ENCODE measurements around the gene SERPINB1.
"Not testable (repeated sequence)": the region's sequence is repeated elsewhere in the genome, so short reads cannot be mapped to it uniquely, and the experiment has no call there.

SERPINB1 gene

GRCh38 chr6:2861060-2861821 lies 19.6 kb upstream of the SERPINB1 start:
- CTCF ChIA-PET = no interaction called here
- no peak for DNase-seq (ENCODE audit: extremely low spot score)
- POLR2A ChIA-PET = no interaction called here
- TF ChIP-seq L3MBTL2 (conservative IDR thresholded peaks at IDR 0.05) (no peak), ELF4 (IDR thresholded peaks at IDR 0.05) (no peak), SUZ12 (IDR thresholded peaks at IDR 0.05) (no peak), ARNT (IDR thresholded peaks at IDR 0.05) (no peak), TARDBP (IDR thresholded peaks at IDR 0.05) (no peak), HDGF (IDR thresholded peaks at IDR 0.05; ENCODE audit: borderline replicate concordance) (no peak), FOXA1 (IDR thresholded peaks at IDR 0.05) (no peak), BHLHE40 (IDR thresholded peaks at IDR 0.05; ENCODE audit: borderline replicate concordance) (no peak), SP1 (IDR thresholded peaks at IDR 0.05) (no peak), CTBP1 (IDR thresholded peaks at IDR 0.05; ENCODE audit: borderline replicate concordance) (no peak), PKNOX1 (IDR thresholded peaks at IDR 0.05) (no peak), NFRKB (IDR thresholded peaks at IDR 0.05) (no peak), FOXM1 (IDR thresholded peaks at IDR 0.05; ENCODE audit: borderline replicate concordance) (no peak), LEF1 (IDR thresholded peaks at IDR 0.05; ENCODE audit: borderline replicate concordance) (no peak), FOXK2 (IDR thresholded peaks at IDR 0.05) (no peak), ZNF384 (IDR thresholded peaks at IDR 0.05) (no peak)

GRCh38 chr6:2860706-2861059 lies 19.0 kb upstream of the SERPINB1 start:
- DNase-seq (ENCODE audit: extremely low spot score); POLR2A ChIA-PET; CTCF ChIA-PET: not testable (repeated sequence)

GRCh38 chr6:2859798-2860705 lies 18.4 kb upstream of the SERPINB1 start:
- POLR2A ChIA-PET; CTCF ChIA-PET; DNase-seq (ENCODE audit: extremely low spot score): not testable (repeated sequence)

- ChIA-PET POLR2A (no interaction called here), CTCF (no interaction called here)
- DNase-seq (ENCODE audit: extremely low spot score) = no peak
- TF ChIP-seq TARDBP (IDR thresholded peaks at IDR 0.05) (no peak), L3MBTL2 (conservative IDR thresholded peaks at IDR 0.05) (no peak), CTBP1 (IDR thresholded peaks at IDR 0.05; ENCODE audit: borderline replicate concordance) (no peak), BHLHE40 (IDR thresholded peaks at IDR 0.05; ENCODE audit: borderline replicate concordance) (no peak), SP1 (IDR thresholded peaks at IDR 0.05) (no peak), ELF4 (IDR thresholded peaks at IDR 0.05) (no peak), FOXK2 (IDR thresholded peaks at IDR 0.05) (no peak), ZNF384 (IDR thresholded peaks at IDR 0.05) (no peak), PKNOX1 (IDR thresholded peaks at IDR 0.05) (no peak), NFRKB (IDR thresholded peaks at IDR 0.05) (no peak), ARNT (IDR thresholded peaks at IDR 0.05) (no peak), SUZ12 (IDR thresholded peaks at IDR 0.05) (no peak), LEF1 (IDR thresholded peaks at IDR 0.05; ENCODE audit: borderline replicate concordance) (no peak)
Observed at GRCh38 chr6:2859185-2859700, 17.6 kb upstream of the SERPINB1 start.

- CTCF ChIA-PET = interaction anchor here (0.6 kb wide), 1 partner anchor 133 kb away, joined by 3 read pairs; no protein-coding TSS in a partner anchor
- POLR2A ChIA-PET = no interaction called here
- DNase-seq (ENCODE audit: extremely low spot score) = no peak
- no peak for TF ChIP-seq ARNT (IDR thresholded peaks at IDR 0.05)
- no peak for TF ChIP-seq SP1 (IDR thresholded peaks at IDR 0.05)
- TF ChIP-seq SUZ12 (IDR thresholded peaks at IDR 0.05) = no peak
- no peak for TF ChIP-seq ELF4 (IDR thresholded peaks at IDR 0.05)
- no peak for TF ChIP-seq ZNF384 (IDR thresholded peaks at IDR 0.05)
- no peak for TF ChIP-seq LEF1 (IDR thresholded peaks at IDR 0.05; ENCODE audit: borderline replicate concordance)
- TF ChIP-seq FOXA1 (IDR thresholded peaks at IDR 0.05) = no peak
Observed at GRCh38 chr6:2857580-2858337, 16.1 kb upstream of the SERPINB1 start.

GRCh38 chr6:2857185-2857579 lies 15.5 kb upstream of the SERPINB1 start:
- no peak for TF ChIP-seq ELF4 (IDR thresholded peaks at IDR 0.05)
- TF ChIP-seq FOXM1 (IDR thresholded peaks at IDR 0.05; ENCODE audit: borderline replicate concordance) = no peak
- TF ChIP-seq ZNF384 (IDR thresholded peaks at IDR 0.05) = no peak
- no peak for TF ChIP-seq FOXK2 (IDR thresholded peaks at IDR 0.05)
- no peak for TF ChIP-seq SUZ12 (IDR thresholded peaks at IDR 0.05)
- TF ChIP-seq CTBP1 (IDR thresholded peaks at IDR 0.05; ENCODE audit: borderline replicate concordance) = no peak
- no peak for TF ChIP-seq BHLHE40 (IDR thresholded peaks at IDR 0.05; ENCODE audit: borderline replicate concordance)
- TF ChIP-seq L3MBTL2 (conservative IDR thresholded peaks at IDR 0.05) = no peak
- no peak for TF ChIP-seq LEF1 (IDR thresholded peaks at IDR 0.05; ENCODE audit: borderline replicate concordance)
- TF ChIP-seq TARDBP (IDR thresholded peaks at IDR 0.05) = no peak
- no peak for TF ChIP-seq NFRKB (IDR thresholded peaks at IDR 0.05)
- ChIA-PET POLR2A (no interaction called here), CTCF (no interaction called here)
- DNase-seq (ENCODE audit: extremely low spot score) = no peak
